SK-N-SH treated with all-trans-retinoic acid at 6 μM for 48 hours (cell line): ENCODE data around the gene ZFYVE28.

Source experiments
- BACH2 ChIP-seq: fragments of 250-450 bp; sonication (Bioruptor Pico); IDR thresholded peaks from 2 replicates; pipeline ENCODE4 v1.9.0; 2021; ENCODE audit warnings: mild to moderate bottlenecking, borderline replicate concordance
- CSRNP3 ChIP-seq: fragments of 250-450 bp; sonication (Bioruptor Pico); IDR thresholded peaks from 2 replicates; pipeline ENCODE4 v1.5.1; 2021; ENCODE audit warnings: mild to moderate bottlenecking, moderate library complexity
- ESRRG ChIP-seq: fragments of 250-450 bp; sonication (Bioruptor Pico); IDR thresholded peaks from 2 replicates; pipeline ENCODE4 v1.6.1; 2021; ENCODE audit warnings: mild to moderate bottlenecking
- PATZ1 ChIP-seq: fragments of 250-450 bp; sonication (Bioruptor Pico); IDR thresholded peaks from 2 replicates; pipeline ENCODE4 v1.8.0; 2020; ENCODE audit warnings: mild to moderate bottlenecking, moderate library complexity, borderline replicate concordance
- RARB ChIP-seq: fragments of 250-450 bp; sonication (Bioruptor Pico); IDR thresholded peaks from 2 replicates; pipeline ENCODE4 v1.8.0; 2021; ENCODE audit warnings: mild to moderate bottlenecking, moderate library complexity
- SNAI2 ChIP-seq: fragments of 250-450 bp; sonication (Bioruptor Pico); IDR thresholded peaks from 2 replicates; pipeline ENCODE4 v1.5.0; 2020; ENCODE audit warnings: mild to moderate bottlenecking, moderate library complexity
- TCF4 ChIP-seq: fragments of 250-450 bp; sonication (Bioruptor Pico); IDR thresholded peaks from 2 replicates; pipeline ENCODE4 v1.8.0; 2021; ENCODE audit warnings: mild to moderate bottlenecking, moderate library complexity, borderline replicate concordance
- TOX ChIP-seq: fragments of 250-450 bp; sonication (Bioruptor Pico); IDR thresholded peaks from 2 replicates; pipeline ENCODE4 v1.8.0; 2021; ENCODE audit warnings: mild to moderate bottlenecking, moderate library complexity, borderline replicate concordance
- ZFP30 ChIP-seq: fragments of 450-650 bp; formaldehyde crosslinking; IDR thresholded peaks from 2 replicates; pipeline ENCODE4 v1.5.0; 2022; ENCODE audit warnings: mild to moderate bottlenecking, moderate library complexity

- TF ChIP-seq TCF4, result no peak
- no peak for TF ChIP-seq ESRRG (CRISPR knock-in tag)
- no peak for TF ChIP-seq PATZ1
- no peak for TF ChIP-seq SNAI2 (CRISPR knock-in tag)
- no peak for TF ChIP-seq RARB (CRISPR knock-in tag)
- TF ChIP-seq ZFP30 (CRISPR knock-in tag), result no peak
- TF ChIP-seq TOX, result no peak
- TF ChIP-seq CSRNP3, result no peak
- no peak for TF ChIP-seq BACH2
Measured at GRCh38 chr4:2248821-2249261, 169.6 kb downstream of the ZFYVE28 start.
